ENCODE measurements around the gene C12orf50. TPM values are rescaled to one million over a fixed set of nuclear protein-coding genes. Genes with fewer than 3 reads are reported as not detected.

C12orf50 gene
- total RNA-seq, result not detected

GRCh38 chr12:88029093-88029665, at the start of gene C12orf50:
C12orf50 (minus strand) TSS chr12:88029401; CDS start chr12:88026962, 2,439 bp downstream.
- Mint-ChIP-seq H3K4me3 (no peak within 1 kb of the TSS), H3K27ac (no peak within 1 kb of the TSS), H3K27me3 (peaks cover 3% of the 10 kb centered on the region), H3K36me3 (ENCODE audit: low read depth) (no peaks in the 10 kb centered on the region), H3K9me3 (no peaks in the 10 kb centered on the region), H3K4me1 (peaks cover 5% of the 10 kb centered on the region)
- CTCF ChIA-PET, result no interaction called here
- POLR2A ChIA-PET, result no interaction called here
- no peak for DNase-seq

GRCh38 chr12:88067301-88067700, 38.1 kb upstream of the C12orf50 start:
- Mint-ChIP-seq H3K4me1 (peaks cover 13% of the 10 kb centered on the region), H3K9me3 (no peaks in the 10 kb centered on the region), H3K36me3 (ENCODE audit: low read depth) (peaks cover 25% of the 10 kb centered on the region), H3K4me3 (no peak overlapping the region), H3K27me3 (no peaks in the 10 kb centered on the region), H3K27ac (no peak overlapping the region)
- POLR2A ChIA-PET, result no interaction called here
- CTCF ChIA-PET, result no interaction called here
- DNase-seq, result no peak

GRCh38 chr12:88063375-88063774, 34.2 kb upstream of the C12orf50 start:
- POLR2A ChIA-PET, result no interaction called here
- DNase-seq, result no peak
- H3K9me3 Mint-ChIP-seq, result no peaks in the 10 kb centered on the region
- H3K36me3 Mint-ChIP-seq (ENCODE audit: low read depth), result peaks cover 13% of the 10 kb centered on the region
- no peaks in the 10 kb centered on the region for H3K27me3 Mint-ChIP-seq
- CTCF ChIA-PET, result no interaction called here
- no peak overlapping the region for H3K27ac Mint-ChIP-seq
- peaks cover 13% of the 10 kb centered on the region for H3K4me1 Mint-ChIP-seq
- H3K4me3 Mint-ChIP-seq, result no peak overlapping the region

GRCh38 chr12:88062474-88062873, 33.3 kb upstream of the C12orf50 start:
- H3K27ac Mint-ChIP-seq, result no peak overlapping the region
- no peak for DNase-seq
- no peaks in the 10 kb centered on the region for H3K9me3 Mint-ChIP-seq
- H3K27me3 Mint-ChIP-seq, result no peaks in the 10 kb centered on the region
- H3K36me3 Mint-ChIP-seq (ENCODE audit: low read depth), result peaks cover 18% of the 10 kb centered on the region
- ChIA-PET POLR2A (no interaction called here), CTCF (no interaction called here)
- H3K4me3 Mint-ChIP-seq, result no peak overlapping the region
- peaks cover 13% of the 10 kb centered on the region for H3K4me1 Mint-ChIP-seq

GRCh38 chr12:88058719-88059077, 29.5 kb upstream of the C12orf50 start:
- ChIA-PET POLR2A (interaction anchor here (1.1 to 1.2 kb wide), 2 partner anchors 11 to 23 kb away, joined by 3 to 4 read pairs; a partner anchor contains a TSS), CTCF (no interaction called here)
- no peak for DNase-seq
- Mint-ChIP-seq H3K27ac (no peak overlapping the region), H3K27me3 (no peaks in the 10 kb centered on the region), H3K9me3 (no peaks in the 10 kb centered on the region), H3K36me3 (ENCODE audit: low read depth) (peaks cover 15% of the 10 kb centered on the region), H3K4me3 (no peak overlapping the region), H3K4me1 (peaks cover 11% of the 10 kb centered on the region)

GRCh38 chr12:88057994-88058718, 29.0 kb upstream of the C12orf50 start:
- no peak overlapping the region for H3K4me3 Mint-ChIP-seq
- H3K27me3 Mint-ChIP-seq, result no peaks in the 10 kb centered on the region
- H3K9me3 Mint-ChIP-seq, result no peaks in the 10 kb centered on the region
- no peak for DNase-seq
- CTCF ChIA-PET, result no interaction called here
- H3K36me3 Mint-ChIP-seq (ENCODE audit: low read depth), result peaks cover 13% of the 10 kb centered on the region
- peaks cover 6% of the 10 kb centered on the region for H3K4me1 Mint-ChIP-seq
- no peak overlapping the region for H3K27ac Mint-ChIP-seq
- POLR2A ChIA-PET, result interaction anchor here (1.1 to 1.2 kb wide), 2 partner anchors 11 to 23 kb away, joined by 3 to 4 read pairs; a partner anchor contains a TSS

- Mint-ChIP-seq H3K4me1 (no peaks in the 10 kb centered on the region), H3K9me3 (no peaks in the 10 kb centered on the region), H3K4me3 (no peak overlapping the region), H3K36me3 (ENCODE audit: low read depth) (peaks cover 13% of the 10 kb centered on the region), H3K27me3 (no peaks in the 10 kb centered on the region), H3K27ac (no peak overlapping the region)
- CTCF ChIA-PET, result no interaction called here
- no peak for DNase-seq
- POLR2A ChIA-PET, result interaction anchor here (1.9 kb wide), 1 partner anchor 21 kb away, joined by 5 read pairs; a partner anchor contains a TSS
These were observed 27.4 kb upstream of the C12orf50 start for GRCh38 chr12:88056571-88056970.

GRCh38 chr12:88052686-88053085, 23.5 kb upstream of the C12orf50 start:
- H3K27me3 Mint-ChIP-seq, result no peaks in the 10 kb centered on the region
- no peaks in the 10 kb centered on the region for H3K9me3 Mint-ChIP-seq
- DNase-seq, result peak; percentile 24
- H3K27ac Mint-ChIP-seq, result no peak overlapping the region
- CTCF ChIA-PET, result no interaction called here
- H3K4me1 Mint-ChIP-seq, result no peaks in the 10 kb centered on the region
- H3K4me3 Mint-ChIP-seq, result no peak overlapping the region
- POLR2A ChIA-PET, result interaction anchor here (0.5 kb wide), 1 partner anchor 205 kb away, joined by 3 read pairs; no protein-coding TSS in a partner anchor
- H3K36me3 Mint-ChIP-seq (ENCODE audit: low read depth), result peaks cover 16% of the 10 kb centered on the region

GRCh38 chr12:88044035-88044434, 14.8 kb upstream of the C12orf50 start:
- Mint-ChIP-seq H3K4me3 (no peak overlapping the region), H3K4me1 (peaks cover 11% of the 10 kb centered on the region), H3K36me3 (ENCODE audit: low read depth) (peaks cover 46% of the 10 kb centered on the region), H3K9me3 (no peaks in the 10 kb centered on the region), H3K27me3 (no peaks in the 10 kb centered on the region), H3K27ac (no peak overlapping the region)
- POLR2A ChIA-PET, result interaction anchor here (1.0 kb wide), 1 partner anchor 9 kb away, joined by 6 read pairs; a partner anchor contains a TSS
- CTCF ChIA-PET, result no interaction called here
- no peak for DNase-seq

- no peak for DNase-seq
- Mint-ChIP-seq H3K4me3 (no peak overlapping the region), H3K4me1 (peaks cover 48% of the 10 kb centered on the region), H3K27ac (no peak overlapping the region), H3K9me3 (no peaks in the 10 kb centered on the region), H3K36me3 (ENCODE audit: low read depth) (peaks cover 8% of the 10 kb centered on the region), H3K27me3 (no peaks in the 10 kb centered on the region)
- ChIA-PET CTCF (no interaction called here), POLR2A (interaction anchor here (1.2 to 1.8 kb wide), 2 partner anchors 12 to 104 kb away, joined by 3 to 7 read pairs; partner anchors contain the start of genes CEP290 and TMTC3)
These were observed 8.6 kb upstream of the C12orf50 start for GRCh38 chr12:88037770-88038169.

GRCh38 chr12:88036353-88036965, 7.3 kb upstream of the C12orf50 start:
- H3K4me1 Mint-ChIP-seq, result peaks cover 48% of the 10 kb centered on the region
- H3K36me3 Mint-ChIP-seq (ENCODE audit: low read depth), result peaks cover 8% of the 10 kb centered on the region
- H3K27ac Mint-ChIP-seq, result peak overlapping the region; percentile 80
- ChIA-PET CTCF (no interaction called here), POLR2A (interaction anchor here (1.5 to 1.9 kb wide), 3 partner anchors 12 to 105 kb away, joined by 5 to 7 read pairs (median 6); partner anchors contain the start of genes CEP290 and TMTC3)
- H3K4me3 Mint-ChIP-seq, result peak overlapping the region; percentile 95
- no peaks in the 10 kb centered on the region for H3K9me3 Mint-ChIP-seq
- DNase-seq, result no peak
- no peaks in the 10 kb centered on the region for H3K27me3 Mint-ChIP-seq

GRCh38 chr12:88035907-88036289, 6.7 kb upstream of the C12orf50 start:
- POLR2A ChIA-PET, result interaction anchor here (1.1 to 1.9 kb wide), 4 partner anchors 13 to 106 kb away, joined by 4 to 7 read pairs (median 6); partner anchors contain the start of genes CEP290 and TMTC3

GRCh38 chr12:88035271-88035906, 6.2 kb upstream of the C12orf50 start:
- POLR2A ChIA-PET, result interaction anchor here (1.0 to 1.9 kb wide), 5 partner anchors 9 to 106 kb away, joined by 4 to 7 read pairs (median 6); partner anchors contain the start of genes CEP290 and TMTC3
- peak overlapping the region; percentile 80 for H3K27ac Mint-ChIP-seq
- peak; percentile 89 for DNase-seq
- CTCF ChIA-PET, result interaction anchor here (1.3 to 1.4 kb wide), 2 partner anchors 8 to 107 kb away, joined by 3 read pairs; partner anchors contain the start of genes CEP290 and TMTC3
- no peaks in the 10 kb centered on the region for H3K9me3 Mint-ChIP-seq
- peaks cover 43% of the 10 kb centered on the region for H3K4me1 Mint-ChIP-seq
- H3K27me3 Mint-ChIP-seq, result no peaks in the 10 kb centered on the region
- H3K4me3 Mint-ChIP-seq, result peak overlapping the region; percentile 95
- peaks cover 3% of the 10 kb centered on the region for H3K36me3 Mint-ChIP-seq (ENCODE audit: low read depth)

More at GRCh38 chr12:88035907-88036289, 6.7 kb upstream of the C12orf50 start:
- Mint-ChIP-seq H3K36me3 (ENCODE audit: low read depth) (peaks cover 5% of the 10 kb centered on the region), H3K27me3 (no peaks in the 10 kb centered on the region), H3K9me3 (no peaks in the 10 kb centered on the region), H3K4me1 (peaks cover 45% of the 10 kb centered on the region), H3K27ac (peak overlapping the region; percentile 80), H3K4me3 (peak overlapping the region; percentile 95)
- no peak for DNase-seq
- CTCF ChIA-PET, result interaction anchor here (1.3 kb wide), 1 partner anchor 9 kb away, joined by 3 read pairs; no protein-coding TSS in a partner anchor

All from activated CD4-positive, alpha-beta memory T cell treated with anti-CD3 and anti-CD28 coated beads, Interleukin-2, amount 10 ng/mL, durations not matched to agents 7 days and 5 days (primary cell).